ENCODE results near the gene KIAA1143. TPM values are rescaled to one million over a fixed set of nuclear protein-coding genes. Genes with fewer than 3 reads are reported as not detected.
A peak's percentile ranks its signal among the peaks of the same experiment; 100 is the strongest.

Gene KIAA1143
- total RNA-seq, 2 experiments from 2014 or later: 38.7 to 39.8 TPM

GRCh38 chr3:44761101-44761423 lies 357 bp downstream of the KIAA1143 start:
- POLR2A ChIA-PET: interaction anchor here (0.6 to 2.9 kb wide), 11 partner anchors 11 to 748 kb away, joined by 3 to 16 read pairs (median 4); partner anchors contain the start of genes EXOSC7, ZDHHC3, ZNF197 and ZNF501
- DNase-seq (no peak), ATAC-seq (no peak)
- H3K27me3 Mint-ChIP-seq (ENCODE audit: low read depth): no peaks in the 10 kb centered on the region
- H3K4me1 Mint-ChIP-seq (ENCODE audit: low read depth): peaks cover 37% of the 10 kb centered on the region
- H3K9me3 Mint-ChIP-seq (ENCODE audit: insufficient read depth): peaks cover 27% of the 10 kb centered on the region
- peak overlapping the region; percentile 95 for H3K4me3 Mint-ChIP-seq
- peaks cover 79% of the 10 kb centered on the region for H3K36me3 Mint-ChIP-seq (ENCODE audit: low read depth)
- CTCF ChIA-PET: interaction anchor here (1.1 to 1.2 kb wide), 2 partner anchors 11 to 20 kb away, joined by 3 read pairs; no protein-coding TSS in a partner anchor
- H3K27ac Mint-ChIP-seq: peak overlapping the region; percentile 93

GRCh38 chr3:44734646-44735168 lies 26.7 kb downstream of the KIAA1143 start:
- H3K27ac Mint-ChIP-seq: no peak overlapping the region
- H3K4me1 Mint-ChIP-seq (ENCODE audit: low read depth): peaks cover 7% of the 10 kb centered on the region
- peaks cover 56% of the 10 kb centered on the region for H3K36me3 Mint-ChIP-seq (ENCODE audit: low read depth)
- ATAC-seq (no peak), DNase-seq (no peak)
- H3K4me3 Mint-ChIP-seq: no peak overlapping the region
- H3K9me3 Mint-ChIP-seq (ENCODE audit: insufficient read depth): peaks cover 63% of the 10 kb centered on the region
- no peaks in the 10 kb centered on the region for H3K27me3 Mint-ChIP-seq (ENCODE audit: low read depth)
- ChIA-PET POLR2A (no interaction called here), CTCF (no interaction called here)

GRCh38 chr3:44729384-44729910 lies 32.0 kb downstream of the KIAA1143 start, which contains the start of gene ZNF501:
Gene ZNF501, plus strand, starts transcription at chr3:44729635. Its CDS starts 4,787 bp downstream, at chr3:44734422.
- Mint-ChIP-seq H3K27me3 (ENCODE audit: low read depth) (no peaks in the 10 kb centered on the region), H3K36me3 (ENCODE audit: low read depth) (peaks cover 63% of the 10 kb centered on the region), H3K4me1 (ENCODE audit: low read depth) (peaks cover 14% of the 10 kb centered on the region), H3K27ac (peak within 1 kb of the TSS; percentile 95), H3K9me3 (ENCODE audit: insufficient read depth) (peaks cover 61% of the 10 kb centered on the region), H3K4me3 (peak within 1 kb of the TSS; percentile 94)
- peak; percentile 93 for DNase-seq
- POLR2A ChIA-PET: interaction anchor here (0.6 to 1.4 kb wide), 3 partner anchors 17 to 31 kb away, joined by 3 to 16 read pairs (median 13); partner anchors contain the start of genes KIAA1143, KIF15 and ZNF502
- peak; percentile 97 for ATAC-seq
- CTCF ChIA-PET: interaction anchor here (1.0 to 1.3 kb wide), 4 partner anchors 10 to 33 kb away, joined by 4 to 6 read pairs (median 6); partner anchors contain the start of gene ZNF502

- DNase-seq: no peak
- H3K4me3 Mint-ChIP-seq: no peak overlapping the region
- no peaks in the 10 kb centered on the region for H3K27me3 Mint-ChIP-seq (ENCODE audit: low read depth)
- H3K9me3 Mint-ChIP-seq (ENCODE audit: insufficient read depth): peaks cover 56% of the 10 kb centered on the region
- ATAC-seq: no peak
- no peaks in the 10 kb centered on the region for H3K4me1 Mint-ChIP-seq (ENCODE audit: low read depth)
- no peak overlapping the region for H3K27ac Mint-ChIP-seq
- CTCF ChIA-PET: no interaction called here
- peaks cover 53% of the 10 kb centered on the region for H3K36me3 Mint-ChIP-seq (ENCODE audit: low read depth)
- POLR2A ChIA-PET: no interaction called here
Measured at GRCh38 chr3:44722103-44722401, 39.4 kb downstream of the KIAA1143 start.

- no peak for DNase-seq
- Mint-ChIP-seq H3K4me1 (ENCODE audit: low read depth) (no peaks in the 10 kb centered on the region), H3K9me3 (ENCODE audit: insufficient read depth) (peaks cover 59% of the 10 kb centered on the region), H3K36me3 (ENCODE audit: low read depth) (peaks cover 58% of the 10 kb centered on the region), H3K4me3 (no peak overlapping the region), H3K27me3 (ENCODE audit: low read depth) (no peaks in the 10 kb centered on the region), H3K27ac (no peak overlapping the region)
- ChIA-PET POLR2A (no interaction called here), CTCF (no interaction called here)
- ATAC-seq: no peak
Measured at GRCh38 chr3:44721231-44722102, 40.0 kb downstream of the KIAA1143 start.

GRCh38 chr3:44712455-44713075 lies 48.9 kb downstream of the KIAA1143 start, which contains the start of gene ZNF502:
Gene ZNF502, plus strand, starts transcription at chr3:44712660. Its CDS starts 7,602 bp downstream, at chr3:44720262.
- Mint-ChIP-seq H3K36me3 (ENCODE audit: low read depth) (peaks cover 42% of the 10 kb centered on the region), H3K27me3 (ENCODE audit: low read depth) (peaks cover 9% of the 10 kb centered on the region), H3K4me3 (peak within 1 kb of the TSS; percentile 90), H3K4me1 (ENCODE audit: low read depth) (peaks cover 14% of the 10 kb centered on the region), H3K9me3 (ENCODE audit: insufficient read depth) (peaks cover 55% of the 10 kb centered on the region), H3K27ac (peak within 1 kb of the TSS; percentile 88)
- ChIA-PET POLR2A (interaction anchor here (0.5 to 1.6 kb wide), 2 partner anchors 17 to 192 kb away, joined by 4 to 13 read pairs; partner anchors contain the start of gene ZNF501), CTCF (interaction anchor here (1.1 to 1.5 kb wide), 2 partner anchors 10 to 17 kb away, joined by 3 to 5 read pairs; partner anchors contain the start of gene ZNF501)
- DNase-seq (peak; percentile 71), ATAC-seq (peak; percentile 91)

Other genes with a start within 250 kb of the KIAA1143 start
- 1 to 10 TPM; 2.4 to 2.9 TPM for gene ZKSCAN7, start 206.4 kb downstream of the KIAA1143 start, total RNA-seq
- under 1 TPM; 0.55 to 0.83 TPM for gene ZNF660, start 176.7 kb downstream of the KIAA1143 start, total RNA-seq
- 10 to 100 TPM; 14.9 to 15.6 TPM for gene ZNF197, start 136.6 kb downstream of the KIAA1143 start, total RNA-seq
- gene ZNF35, start 112.9 kb downstream of the KIAA1143 start, total RNA-seq: 1 to 10 TPM; 3.7 to 7.6 TPM
- 1 to 10 TPM; 2.4 to 4.0 TPM for gene ZNF502, start 49.0 kb downstream of the KIAA1143 start, total RNA-seq
- 1 to 10 TPM; 2.9 to 3.6 TPM for gene ZNF501, start 32.0 kb downstream of the KIAA1143 start, total RNA-seq
- gene KIF15, start 175 bp upstream of the KIAA1143 start, total RNA-seq: 10 to 100 TPM; 62.2 to 66.4 TPM
- 1 to 10 TPM; 8.4 TPM for gene TMEM42, start 100.3 kb upstream of the KIAA1143 start, total RNA-seq
- not detected for gene TGM4, start 113.0 kb upstream of the KIAA1143 start, total RNA-seq
- gene ZDHHC3, start 214.6 kb upstream of the KIAA1143 start, total RNA-seq: 10 to 100 TPM; 62.3 to 71.3 TPM
- 10 to 100 TPM; 49.5 to 50.1 TPM for gene EXOSC7, start 214.6 kb upstream of the KIAA1143 start, total RNA-seq